ENCODE results near the gene MYO5C. TPM values are rescaled to one million over a fixed set of nuclear protein-coding genes. Genes with fewer than 3 reads are reported as not detected.
"Not testable (repeated sequence)": the region's sequence is repeated elsewhere in the genome, so short reads cannot be mapped to it uniquely, and the experiment has no call there.

The MYO5C gene
- total RNA-seq, 1 experiment from 2014 or later = 0.43 TPM

DNA sequence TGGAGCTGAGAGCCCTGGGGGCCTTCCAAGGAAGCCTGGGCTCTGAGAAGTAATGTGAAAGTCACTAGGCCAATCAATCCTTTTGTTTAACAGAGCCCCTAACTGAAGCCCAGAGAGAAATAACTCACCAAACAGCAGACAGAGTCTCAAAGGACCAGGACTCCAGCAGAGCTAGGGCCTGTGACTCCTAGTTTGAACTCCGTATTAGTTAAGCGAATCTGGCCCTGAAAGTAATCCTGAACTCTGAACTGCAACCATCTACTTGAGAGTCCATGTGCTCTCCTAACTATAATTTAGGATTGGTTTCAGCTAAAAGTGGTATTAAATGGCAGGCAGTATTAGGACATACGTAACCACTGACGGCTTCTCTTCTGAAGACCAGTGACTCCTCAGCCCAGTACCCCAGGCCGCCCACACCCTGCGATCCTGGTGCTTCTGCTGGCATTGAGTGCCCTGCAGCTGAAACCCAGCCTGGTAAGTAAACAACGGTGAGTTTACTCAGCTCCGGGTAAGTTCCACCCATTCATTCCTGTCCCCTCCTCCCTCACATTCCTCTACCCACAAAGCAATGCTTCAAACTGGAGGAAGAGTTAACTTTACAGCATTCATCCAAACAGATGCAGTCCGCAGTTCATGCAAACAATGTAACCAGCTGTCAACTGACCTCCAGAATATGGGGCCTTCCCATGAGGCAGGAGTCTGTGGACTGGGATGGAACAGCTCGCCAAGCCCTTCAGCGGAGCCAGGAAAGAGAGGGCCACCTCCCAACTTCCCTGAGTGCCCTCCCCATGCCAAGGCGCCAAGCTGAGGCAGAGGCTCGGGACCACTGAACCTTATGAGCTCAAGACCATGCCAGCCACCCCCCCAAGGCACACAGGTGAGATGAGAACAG is 7.3 kb downstream of the MYO5C start:
- no TSS peak for BruUV-seq (replicated peaks)
- Histone ChIP-seq H3K4me1 (ENCODE audit: insufficient read depth, low read length, poor library complexity, severe bottlenecking) (no peaks in the 10 kb centered on the region), H3K27ac (ENCODE audit: low read depth, low read length, poor library complexity, severe bottlenecking) (no peak overlapping the region), H3K9me3 (ENCODE audit: low read depth, low read length, poor library complexity, severe bottlenecking) (no peaks in the 10 kb centered on the region), H3K36me3 (ENCODE audit: insufficient read depth, low read length, poor library complexity, severe bottlenecking) (no peaks in the 10 kb centered on the region), H3K4me3 (ENCODE audit: low read depth, low read length, poor library complexity, severe bottlenecking) (no peak overlapping the region), H3K27me3 (replicated peaks; ENCODE audit: insufficient read depth, low read depth, low read length, poor library complexity) (peaks cover 9% of the 10 kb centered on the region)
- intact Hi-C loops (cut with micrococcal nuclease; ENCODE audit: unreplicated experiment) = no loop called here
- DNase-seq (ENCODE audit: low spot score) = no peak
- POLR2A ChIA-PET (ENCODE audit: low non-redundant PET) = interaction anchor here (0.6 kb wide), 1 partner anchor 11 kb away, joined by 5 read pairs; no protein-coding TSS in a partner anchor
- CTCF ChIA-PET = no interaction called here
- no peak for TF ChIP-seq EZH2 (IDR thresholded peaks at IDR 0.05; ENCODE audit: borderline replicate concordance, low read depth, low read length, poor library complexity, severe bottlenecking)
- TF ChIP-seq, protein P1, sequence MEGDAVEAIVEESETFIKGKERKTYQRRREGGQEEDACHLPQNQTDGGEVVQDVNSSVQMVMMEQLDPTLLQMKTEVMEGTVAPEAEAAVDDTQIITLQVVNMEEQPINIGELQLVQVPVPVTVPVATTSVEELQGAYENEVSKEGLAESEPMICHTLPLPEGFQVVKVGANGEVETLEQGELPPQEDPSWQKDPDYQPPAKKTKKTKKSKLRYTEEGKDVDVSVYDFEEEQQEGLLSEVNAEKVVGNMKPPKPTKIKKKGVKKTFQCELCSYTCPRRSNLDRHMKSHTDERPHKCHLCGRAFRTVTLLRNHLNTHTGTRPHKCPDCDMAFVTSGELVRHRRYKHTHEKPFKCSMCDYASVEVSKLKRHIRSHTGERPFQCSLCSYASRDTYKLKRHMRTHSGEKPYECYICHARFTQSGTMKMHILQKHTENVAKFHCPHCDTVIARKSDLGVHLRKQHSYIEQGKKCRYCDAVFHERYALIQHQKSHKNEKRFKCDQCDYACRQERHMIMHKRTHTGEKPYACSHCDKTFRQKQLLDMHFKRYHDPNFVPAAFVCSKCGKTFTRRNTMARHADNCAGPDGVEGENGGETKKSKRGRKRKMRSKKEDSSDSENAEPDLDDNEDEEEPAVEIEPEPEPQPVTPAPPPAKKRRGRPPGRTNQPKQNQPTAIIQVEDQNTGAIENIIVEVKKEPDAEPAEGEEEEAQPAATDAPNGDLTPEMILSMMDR (conservative IDR thresholded peaks at IDR 0.05; ENCODE audit: low read depth, low read length) = no peak

DNA sequence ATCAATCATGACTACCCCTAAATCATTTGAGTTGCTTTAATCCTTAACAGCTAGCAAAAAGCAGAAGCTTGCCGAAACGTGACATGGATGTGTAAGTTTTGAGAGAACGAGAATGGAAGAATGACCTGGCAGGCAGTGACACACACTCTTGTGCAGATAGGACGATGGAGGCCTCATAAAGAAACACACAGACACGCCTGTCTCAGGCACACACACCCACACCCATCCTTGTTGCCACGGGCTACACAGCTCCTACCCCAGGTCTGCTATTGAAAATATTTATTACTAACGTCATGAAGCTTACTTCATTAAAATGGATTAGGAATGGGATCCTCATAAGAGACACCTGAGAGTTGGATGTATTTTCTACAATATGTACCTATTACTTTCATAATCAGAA is 8.5 kb downstream of the MYO5C start:
- CTCF ChIA-PET = no interaction called here
- intact Hi-C loops (cut with micrococcal nuclease; ENCODE audit: unreplicated experiment) = no loop called here

DNA sequence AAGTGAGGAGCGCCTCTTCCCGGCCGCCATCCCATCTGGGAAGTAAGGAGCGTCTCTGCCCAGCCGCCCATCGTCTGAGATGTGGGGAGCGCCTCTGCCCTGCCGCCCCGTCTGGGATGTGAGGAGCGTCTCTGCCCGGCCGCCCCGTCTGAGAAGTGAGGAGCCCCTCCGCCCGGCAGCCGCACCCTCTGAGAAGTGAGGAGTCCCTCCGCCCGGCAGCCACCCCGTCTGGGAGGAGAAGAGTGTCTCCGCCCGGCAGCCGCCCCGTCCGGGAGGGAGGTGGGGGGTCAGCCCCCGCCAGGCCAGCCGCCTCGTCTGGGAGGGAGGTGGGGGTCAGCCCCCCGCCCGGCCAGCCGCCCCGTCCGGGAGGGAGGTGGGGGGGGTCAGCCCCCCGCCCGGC is 9.7 kb downstream of the MYO5C start:
- CTCF ChIA-PET; BruUV-seq (replicated peaks); H3K27me3 ChIP-seq (replicated peaks; ENCODE audit: insufficient read depth, low read depth, low read length, poor library complexity); H3K9me3 ChIP-seq (ENCODE audit: low read depth, low read length, poor library complexity, severe bottlenecking); POLR2A ChIA-PET (ENCODE audit: low non-redundant PET); H3K4me3 ChIP-seq (ENCODE audit: low read depth, low read length, poor library complexity, severe bottlenecking); intact Hi-C loops (cut with micrococcal nuclease; ENCODE audit: unreplicated experiment); H3K27ac ChIP-seq (ENCODE audit: low read depth, low read length, poor library complexity, severe bottlenecking); H3K4me1 ChIP-seq (ENCODE audit: insufficient read depth, low read length, poor library complexity, severe bottlenecking); H3K36me3 ChIP-seq (ENCODE audit: insufficient read depth, low read length, poor library complexity, severe bottlenecking); DNase-seq (ENCODE audit: low spot score): not testable (repeated sequence)

More for the DNA sequence above, 8.5 kb downstream of the MYO5C start:
- H3K27me3 ChIP-seq (replicated peaks; ENCODE audit: insufficient read depth, low read depth, low read length, poor library complexity) = no peaks in the 10 kb centered on the region
- no peaks in the 10 kb centered on the region for H3K9me3 ChIP-seq (ENCODE audit: low read depth, low read length, poor library complexity, severe bottlenecking)
- no peaks in the 10 kb centered on the region for H3K36me3 ChIP-seq (ENCODE audit: insufficient read depth, low read length, poor library complexity, severe bottlenecking)
- POLR2A ChIA-PET (ENCODE audit: low non-redundant PET) = no interaction called here
- no peak overlapping the region for H3K27ac ChIP-seq (ENCODE audit: low read depth, low read length, poor library complexity, severe bottlenecking)
- no TSS peak for BruUV-seq (replicated peaks)
- TF ChIP-seq, protein P1 (conservative IDR thresholded peaks at IDR 0.05; ENCODE audit: low read depth, low read length) = no peak
- TF ChIP-seq EZH2 (IDR thresholded peaks at IDR 0.05; ENCODE audit: borderline replicate concordance, low read depth, low read length, poor library complexity, severe bottlenecking) = no peak
- DNase-seq (ENCODE audit: low spot score) = no peak
- H3K4me3 ChIP-seq (ENCODE audit: low read depth, low read length, poor library complexity, severe bottlenecking) = no peak overlapping the region
- H3K4me1 ChIP-seq (ENCODE audit: insufficient read depth, low read length, poor library complexity, severe bottlenecking) = no peaks in the 10 kb centered on the region

All from A673 (cell line).